ENCODE results near the gene IDI1. TPM values are rescaled to one million over a fixed set of nuclear protein-coding genes. Genes with fewer than 3 reads are reported as not detected.

Gene IDI1
- total and polyA plus RNA-seq, 4 donors = 78.8 to 264 (median 109) TPM

- Histone ChIP-seq H3K9ac (ENCODE audit: low read depth in 1 of 2, low read length in 2 of 2) (no peak overlapping the region), H3K9me3 (ENCODE audit: control insufficient read depth in 4 of 4, low read length in 3 of 4) (no peaks in the 10 kb centered on the region), H3K4me3 (ENCODE audit: low read depth in 1 of 3, low read length in 3 of 3) (no peak overlapping the region), H3K27me3 (ENCODE audit: control insufficient read depth in 4 of 4, insufficient read depth in 4 of 4, low read length in 3 of 4) (no peaks in the 10 kb centered on the region), H3K36me3 (ENCODE audit: control insufficient read depth in 4 of 4, insufficient read depth in 3 of 4, low read depth in 1 of 4, low read length in 3 of 4) (no peaks in the 10 kb centered on the region), H3K27ac (ENCODE audit: low read depth in 1 of 2, low read length in 2 of 2) (no peak overlapping the region), H3K4me1 (ENCODE audit: control insufficient read depth in 4 of 4, insufficient read depth in 4 of 4, low read length in 3 of 4) (no peaks in the 10 kb centered on the region)
- DNase-seq (ENCODE audit: low spot score) = no peak
- TF ChIP-seq GABPA (IDR thresholded peaks at IDR 0.05 in 1 of 2, conservative IDR thresholded peaks at IDR 0.05 in 1 of 2) (no peak), CTCF (IDR thresholded peaks at IDR 0.05; ENCODE audit: low read depth, low read length, missing input control) (no peak)
- 98% methylated on average over 7 of the region's 7 CpGs for WGBS
Observed at GRCh38 chr10:1029838-1030237, 19.1 kb downstream of the IDI1 start.

- Histone ChIP-seq H3K36me3 (ENCODE audit: control insufficient read depth in 4 of 4, insufficient read depth in 3 of 4, low read depth in 1 of 4, low read length in 3 of 4) (no peaks in the 10 kb centered on the region), H3K27ac (ENCODE audit: low read depth in 1 of 2, low read length in 2 of 2) (no peak overlapping the region), H3K4me3 (ENCODE audit: low read depth in 1 of 3, low read length in 3 of 3) (no peak overlapping the region), H3K4me1 (ENCODE audit: control insufficient read depth in 4 of 4, insufficient read depth in 4 of 4, low read length in 3 of 4) (no peaks in the 10 kb centered on the region), H3K9ac (ENCODE audit: low read depth in 1 of 2, low read length in 2 of 2) (no peak overlapping the region), H3K9me3 (ENCODE audit: control insufficient read depth in 4 of 4, low read length in 3 of 4) (no peaks in the 10 kb centered on the region), H3K27me3 (ENCODE audit: control insufficient read depth in 4 of 4, insufficient read depth in 4 of 4, low read length in 3 of 4) (no peaks in the 10 kb centered on the region)
- no peak for DNase-seq (ENCODE audit: low spot score)
- TF ChIP-seq GABPA (IDR thresholded peaks at IDR 0.05 in 1 of 2, conservative IDR thresholded peaks at IDR 0.05 in 1 of 2) (no peak), EGR1 (IDR thresholded peaks at IDR 0.05; ENCODE audit: low read depth in 2 of 2) (no peak), NR2F2 (IDR thresholded peaks at IDR 0.05) (no peak), HNF4G (IDR thresholded peaks at IDR 0.05) (no peak), SP1 (IDR thresholded peaks at IDR 0.05) (no peak), FOXA2 (IDR thresholded peaks at IDR 0.05) (no peak), TAF1 (conservative IDR thresholded peaks at IDR 0.05) (no peak)
- 97% methylated on average over 6 of the region's 6 CpGs for WGBS
Observed at GRCh38 chr10:1026578-1026977, 22.3 kb downstream of the IDI1 start.

- no peak within 1 kb of the TSS for H3K9ac ChIP-seq (ENCODE audit: low read depth in 1 of 2, low read length in 2 of 2)
- H3K4me1 ChIP-seq (ENCODE audit: control insufficient read depth in 4 of 4, insufficient read depth in 4 of 4, low read length in 3 of 4) = no peaks in the 10 kb centered on the region
- DNase-seq (ENCODE audit: low spot score) = no peak
- no peaks in the 10 kb centered on the region for H3K36me3 ChIP-seq (ENCODE audit: control insufficient read depth in 4 of 4, insufficient read depth in 3 of 4, low read depth in 1 of 4, low read length in 3 of 4)
- H3K27me3 ChIP-seq (ENCODE audit: control insufficient read depth in 4 of 4, insufficient read depth in 4 of 4, low read length in 3 of 4) = no peaks in the 10 kb centered on the region
- no peak within 1 kb of the TSS for H3K4me3 ChIP-seq (ENCODE audit: low read depth in 1 of 3, low read length in 3 of 3)
- H3K27ac ChIP-seq (ENCODE audit: low read depth in 1 of 2, low read length in 2 of 2) = no peak within 1 kb of the TSS
- 96% methylated on average over 1 of the region's 1 CpG for WGBS
- no peak for TF ChIP-seq TAF1 (conservative IDR thresholded peaks at IDR 0.05)
- no peak for TF ChIP-seq MAX (IDR thresholded peaks at IDR 0.05)
- TF ChIP-seq JUND (IDR thresholded peaks at IDR 0.05) = no peak
- no peak for TF ChIP-seq RXRA (IDR thresholded peaks at IDR 0.05)
- TF ChIP-seq GABPA (IDR thresholded peaks at IDR 0.05 in 1 of 2, conservative IDR thresholded peaks at IDR 0.05 in 1 of 2) = no peak
- no peak for TF ChIP-seq CTCF (IDR thresholded peaks at IDR 0.05; ENCODE audit: low read depth, low read length, missing input control)
- no peak for TF ChIP-seq REST (IDR thresholded peaks at IDR 0.05)
- no peak for TF ChIP-seq FOXA1 (IDR thresholded peaks at IDR 0.05)
- no peak for TF ChIP-seq HNF4G (IDR thresholded peaks at IDR 0.05)
- TF ChIP-seq NR2F2 (IDR thresholded peaks at IDR 0.05) = no peak
- TF ChIP-seq ZBTB33 (IDR thresholded peaks at IDR 0.05) = no peak
- TF ChIP-seq HNF4A (conservative IDR thresholded peaks at IDR 0.05) = no peak
- TF ChIP-seq SP1 (IDR thresholded peaks at IDR 0.05) = no peak
- no peak for TF ChIP-seq ATF3 (IDR thresholded peaks at IDR 0.05)
- no peaks in the 10 kb centered on the region for H3K9me3 ChIP-seq (ENCODE audit: control insufficient read depth in 4 of 4, low read length in 3 of 4)
Observed at GRCh38 chr10:1025683-1026082, 23.2 kb downstream of the IDI1 start, which contains the start of gene IDI2. Gene IDI2 (minus strand): TSS chr10:1025859. CDS start chr10:1024723, 1,136 bp downstream.
